HepG2 (cell line): ENCODE measurements around the gene GRHL1. TPM values are rescaled to one million over a fixed set of nuclear protein-coding genes. Genes with fewer than 3 reads are reported as not detected.

Experiments
- ARNT ChIP-seq: fragments of 450-650 bp; IDR thresholded peaks from 2 replicates; pipeline ENCODE4 v1.6.1; 2017
- HNF4G ChIP-seq, 2 experiments: sonication (generic) in 1 of 2; formaldehyde crosslinking in 1 of 2; IDR thresholded peaks; 2 replicates each; pipeline versions ENCODE4 v1.4.0 to v1.6.1; 2011 to 2020; ENCODE audit warnings: borderline replicate concordance in 2 of 2, low read depth in 2 of 2, mild to moderate bottlenecking in 2 of 2, low read length in 1 of 2, missing genetic modification reagents in 1 of 2, moderate library complexity in 1 of 2
- JDP2 ChIP-seq: sonication (generic); formaldehyde crosslinking; IDR thresholded peaks from 2 replicates; pipeline ENCODE4 v1.8.1; 2022; ENCODE audit warnings: missing genetic modification reagents, borderline replicate concordance
- RAD21 ChIP-seq: fragments of 450-650 bp; formaldehyde crosslinking; IDR thresholded peaks from 2 replicates; pipeline ENCODE4 v1.5.0; 2020; ENCODE audit warnings: mild to moderate bottlenecking
- RBM39 ChIP-seq: fragments of 200-400 bp; formaldehyde crosslinking; IDR thresholded peaks from one replicate; pipeline ENCODE4 v1.6.1; 2018; ENCODE audit warnings: antibody characterized with exemption, mild to moderate bottlenecking, low read depth, low read length; ENCODE audit not compliant: poor library complexity, severe bottlenecking
- SATB2 ChIP-seq: sonication (generic); formaldehyde crosslinking; IDR thresholded peaks from 2 replicates; pipeline ENCODE4 v1.5.0; 2020; ENCODE audit warnings: missing genetic modification reagents
- SRSF9 ChIP-seq: fragments of 200-400 bp; formaldehyde crosslinking; IDR thresholded peaks from 2 replicates; pipeline ENCODE4 v1.6.1; 2018; ENCODE audit warnings: borderline replicate concordance, mild to moderate bottlenecking, low read depth, low read length; ENCODE audit not compliant: insufficient read depth, poor library complexity, severe bottlenecking
- STAG1 ChIP-seq: sonication (generic); formaldehyde crosslinking; IDR thresholded peaks from 2 replicates; pipeline ENCODE4 v1.4.0; 2020; ENCODE audit warnings: missing genetic modification reagents
- ZBTB8A ChIP-seq: sonication (generic); formaldehyde crosslinking; IDR thresholded peaks from 2 replicates; pipeline ENCODE4 v1.4.0; 2020; ENCODE audit warnings: mild to moderate bottlenecking, low read depth, missing genetic modification reagents, borderline replicate concordance
- ZKSCAN8 ChIP-seq: IDR thresholded peaks from 2 replicates; pipeline ENCODE4 v1.6.1; 2016; ENCODE audit warnings: borderline replicate concordance, missing genetic modification reagents, missing compliant biosample characterization
- ZNF296 ChIP-seq: sonication (generic); formaldehyde crosslinking; conservative IDR thresholded peaks from 2 replicates; pipeline ENCODE4 v1.5.0; 2020; ENCODE audit warnings: mild to moderate bottlenecking, missing genetic modification reagents
- ZNF558 ChIP-seq: sonication (generic); formaldehyde crosslinking; IDR thresholded peaks from 2 replicates; pipeline ENCODE4 v1.9.0; 2022; ENCODE audit warnings: mild to moderate bottlenecking, missing genetic modification reagents, borderline replicate concordance
- ZNF687 ChIP-seq: sonication (generic); formaldehyde crosslinking; IDR thresholded peaks from 2 replicates; pipeline ENCODE4 v1.5.1; 2020; ENCODE audit warnings: mild to moderate bottlenecking, missing genetic modification reagents, moderate library complexity
- ZNF770 ChIP-seq: sonication (generic); formaldehyde crosslinking; IDR thresholded peaks from 2 replicates; pipeline ENCODE4 v1.5.0; 2020; ENCODE audit warnings: mild to moderate bottlenecking, missing genetic modification reagents
- polyA plus RNA-seq, 8 experiments: library from polyadenylated mRNA; depleted of rRNA in 3 of 8; stranded (reverse) in 7 of 8; unstranded in 1 of 8; fragments of >200 nt; fragmentation: Illumina TruSeq in 4 of 8; extraction: Trizol in 4 of 8; gene quantifications; 2 replicates each; pipeline versions ENCODE4 v1.2.1 to v1.2.3, GENCODE V29; 2011 to 2016; ENCODE audit warnings: low read depth in 4 of 8, missing spikeins in 1 of 8, mixed read lengths in 1 of 8; ENCODE audit not compliant: insufficient read depth in 1 of 8
- total RNA-seq, 5 experiments: library from RNA; depleted of rRNA; stranded (reverse); fragments of >200 nt; fragmentation: Illumina TruSeq; extraction: Trizol; gene quantifications; 2 replicates each; pipeline ENCODE4 v1.2.3, GENCODE V29; 2016; ENCODE audit warnings: low read depth in 1 of 5
- TF ChIP-seq, protein P1 (sequence below): sonication (generic); formaldehyde crosslinking; IDR thresholded peaks from 2 replicates; pipeline ENCODE4 v1.9.0; 2021; ENCODE audit warnings: mild to moderate bottlenecking, missing genetic modification reagents

The GRHL1 gene
- total and polyA plus RNA-seq, 2 of the 13 experiments (the other 11 are each of a cell fraction or from before 2014, with no cell fraction given): 9.3 to 12.0 TPM

- TF ChIP-seq, protein P1, sequence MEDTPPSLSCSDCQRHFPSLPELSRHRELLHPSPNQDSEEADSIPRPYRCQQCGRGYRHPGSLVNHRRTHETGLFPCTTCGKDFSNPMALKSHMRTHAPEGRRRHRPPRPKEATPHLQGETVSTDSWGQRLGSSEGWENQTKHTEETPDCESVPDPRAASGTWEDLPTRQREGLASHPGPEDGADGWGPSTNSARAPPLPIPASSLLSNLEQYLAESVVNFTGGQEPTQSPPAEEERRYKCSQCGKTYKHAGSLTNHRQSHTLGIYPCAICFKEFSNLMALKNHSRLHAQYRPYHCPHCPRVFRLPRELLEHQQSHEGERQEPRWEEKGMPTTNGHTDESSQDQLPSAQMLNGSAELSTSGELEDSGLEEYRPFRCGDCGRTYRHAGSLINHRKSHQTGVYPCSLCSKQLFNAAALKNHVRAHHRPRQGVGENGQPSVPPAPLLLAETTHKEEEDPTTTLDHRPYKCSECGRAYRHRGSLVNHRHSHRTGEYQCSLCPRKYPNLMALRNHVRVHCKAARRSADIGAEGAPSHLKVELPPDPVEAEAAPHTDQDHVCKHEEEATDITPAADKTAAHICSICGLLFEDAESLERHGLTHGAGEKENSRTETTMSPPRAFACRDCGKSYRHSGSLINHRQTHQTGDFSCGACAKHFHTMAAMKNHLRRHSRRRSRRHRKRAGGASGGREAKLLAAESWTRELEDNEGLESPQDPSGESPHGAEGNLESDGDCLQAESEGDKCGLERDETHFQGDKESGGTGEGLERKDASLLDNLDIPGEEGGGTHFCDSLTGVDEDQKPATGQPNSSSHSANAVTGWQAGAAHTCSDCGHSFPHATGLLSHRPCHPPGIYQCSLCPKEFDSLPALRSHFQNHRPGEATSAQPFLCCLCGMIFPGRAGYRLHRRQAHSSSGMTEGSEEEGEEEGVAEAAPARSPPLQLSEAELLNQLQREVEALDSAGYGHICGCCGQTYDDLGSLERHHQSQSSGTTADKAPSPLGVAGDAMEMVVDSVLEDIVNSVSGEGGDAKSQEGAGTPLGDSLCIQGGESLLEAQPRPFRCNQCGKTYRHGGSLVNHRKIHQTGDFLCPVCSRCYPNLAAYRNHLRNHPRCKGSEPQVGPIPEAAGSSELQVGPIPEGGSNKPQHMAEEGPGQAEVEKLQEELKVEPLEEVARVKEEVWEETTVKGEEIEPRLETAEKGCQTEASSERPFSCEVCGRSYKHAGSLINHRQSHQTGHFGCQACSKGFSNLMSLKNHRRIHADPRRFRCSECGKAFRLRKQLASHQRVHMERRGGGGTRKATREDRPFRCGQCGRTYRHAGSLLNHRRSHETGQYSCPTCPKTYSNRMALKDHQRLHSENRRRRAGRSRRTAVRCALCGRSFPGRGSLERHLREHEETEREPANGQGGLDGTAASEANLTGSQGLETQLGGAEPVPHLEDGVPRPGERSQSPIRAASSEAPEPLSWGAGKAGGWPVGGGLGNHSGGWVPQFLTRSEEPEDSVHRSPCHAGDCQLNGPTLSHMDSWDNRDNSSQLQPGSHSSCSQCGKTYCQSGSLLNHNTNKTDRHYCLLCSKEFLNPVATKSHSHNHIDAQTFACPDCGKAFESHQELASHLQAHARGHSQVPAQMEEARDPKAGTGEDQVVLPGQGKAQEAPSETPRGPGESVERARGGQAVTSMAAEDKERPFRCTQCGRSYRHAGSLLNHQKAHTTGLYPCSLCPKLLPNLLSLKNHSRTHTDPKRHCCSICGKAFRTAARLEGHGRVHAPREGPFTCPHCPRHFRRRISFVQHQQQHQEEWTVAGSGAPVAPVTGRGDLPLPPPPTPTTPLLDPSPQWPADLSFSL (CRISPR knock-in tag): no peak
- TF ChIP-seq HNF4G (IDR thresholded peaks at IDR 0.05; ENCODE audit: borderline replicate concordance, low read depth, low read length) (no peak), HNF4G (CRISPR knock-in tag; IDR thresholded peaks at IDR 0.05; ENCODE audit: borderline replicate concordance, low read depth) (no peak), STAG1 (CRISPR knock-in tag) (no peak), JDP2 (CRISPR knock-in tag) (no peak), ZNF770 (CRISPR knock-in tag) (0 out of 2 replicates have a peak, but pooled peaks have one; percentile 22), ARNT (no peak), SRSF9 (no peak), ZBTB8A (no peak), ZKSCAN8 (CRISPR knock-in tag) (no peak), ZNF558 (CRISPR knock-in tag) (0 out of 2 replicates have a peak, but pooled peaks have one; percentile 23), RBM39 (no peak), RAD21 (no peak), ZNF687 (CRISPR knock-in tag) (peak; percentile 73), SATB2 (no peak), ZNF296 (CRISPR knock-in tag) (no peak)
Measured at GRCh38 chr2:9949239-9949991, 2.1 kb upstream of the GRHL1 start (continued).
